SH-SY5Y (cell line): ENCODE results near the gene SORCS3.

Experiments
- GATA2 ChIP-seq: IDR thresholded peaks from 2 replicates; pipeline ENCODE4 v1.6.1; 2011; ENCODE audit warnings: mild to moderate bottlenecking, low read depth, low read length
- GATA3 ChIP-seq: IDR thresholded peaks from 2 replicates; pipeline ENCODE4 v1.6.1; 2011; ENCODE audit warnings: low read depth, mild to moderate bottlenecking, low read length, moderate library complexity

DNA sequence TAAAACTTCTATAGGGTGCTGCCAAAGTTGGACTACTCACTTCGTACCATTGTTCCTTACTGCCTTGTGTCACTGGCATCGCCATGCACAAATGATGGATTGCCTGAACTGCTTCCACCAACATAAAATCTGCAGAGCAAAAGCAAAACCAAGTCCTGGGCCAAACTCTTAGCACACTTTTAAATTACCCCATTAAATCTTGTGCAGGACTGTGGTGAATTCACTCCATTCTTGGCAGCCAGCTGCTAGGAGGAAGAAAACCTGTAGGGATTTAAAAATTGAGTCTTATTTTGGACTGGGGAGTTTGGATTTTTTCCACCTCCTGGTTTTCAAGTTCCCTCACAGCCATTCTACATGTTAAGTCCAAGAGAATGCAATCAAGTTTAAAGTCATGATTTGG, 646.9 kb downstream of the SORCS3 start:
- TF ChIP-seq GATA2 (no peak), GATA3 (no peak)
